Adipocyte (in vitro differentiated cells): ENCODE data around the gene PRSS27.
A peak's percentile ranks its signal among the peaks of the same experiment; 100 is the strongest.
"Not testable (repeated sequence)": the region's sequence is repeated elsewhere in the genome, so short reads cannot be mapped to it uniquely, and the experiment has no call there.

Experiments used
- DNase-seq: peaks from one replicate; pipeline ENCODE4 v3.0.0-alpha.2; 2015; ENCODE audit warnings: low read depth
- H3K27me3 ChIP-seq: replicated peaks from 2 replicates; pipeline ENCODE4 v1.7.0; 2013; ENCODE audit warnings: mild to moderate bottlenecking, low read length, moderate library complexity; ENCODE audit not compliant: control insufficient read depth, insufficient read depth
- H3K36me3 ChIP-seq: 2 replicates; pipeline ENCODE4 v1.7.0; 2013; ENCODE audit warnings: low read length, mild to moderate bottlenecking, moderate library complexity; ENCODE audit not compliant: control insufficient read depth, insufficient read depth, severe bottlenecking
- H3K4me1 ChIP-seq: 2 replicates; pipeline ENCODE4 v1.7.0; 2013; ENCODE audit warnings: mild to moderate bottlenecking, low read length, moderate library complexity; ENCODE audit not compliant: control insufficient read depth, insufficient read depth
- H3K4me3 ChIP-seq: 2 replicates; pipeline ENCODE4 v1.7.0; 2013; ENCODE audit warnings: mild to moderate bottlenecking, low read length, moderate library complexity
- H3K9ac ChIP-seq: 2 replicates; pipeline ENCODE4 v1.7.0; 2013; ENCODE audit warnings: mild to moderate bottlenecking, low read length, moderate library complexity
- H3K9me3 ChIP-seq: 2 replicates; pipeline ENCODE4 v1.7.0; 2013; ENCODE audit warnings: mild to moderate bottlenecking, low read length, moderate library complexity; ENCODE audit not compliant: control insufficient read depth

Gene PRSS27

DNA sequence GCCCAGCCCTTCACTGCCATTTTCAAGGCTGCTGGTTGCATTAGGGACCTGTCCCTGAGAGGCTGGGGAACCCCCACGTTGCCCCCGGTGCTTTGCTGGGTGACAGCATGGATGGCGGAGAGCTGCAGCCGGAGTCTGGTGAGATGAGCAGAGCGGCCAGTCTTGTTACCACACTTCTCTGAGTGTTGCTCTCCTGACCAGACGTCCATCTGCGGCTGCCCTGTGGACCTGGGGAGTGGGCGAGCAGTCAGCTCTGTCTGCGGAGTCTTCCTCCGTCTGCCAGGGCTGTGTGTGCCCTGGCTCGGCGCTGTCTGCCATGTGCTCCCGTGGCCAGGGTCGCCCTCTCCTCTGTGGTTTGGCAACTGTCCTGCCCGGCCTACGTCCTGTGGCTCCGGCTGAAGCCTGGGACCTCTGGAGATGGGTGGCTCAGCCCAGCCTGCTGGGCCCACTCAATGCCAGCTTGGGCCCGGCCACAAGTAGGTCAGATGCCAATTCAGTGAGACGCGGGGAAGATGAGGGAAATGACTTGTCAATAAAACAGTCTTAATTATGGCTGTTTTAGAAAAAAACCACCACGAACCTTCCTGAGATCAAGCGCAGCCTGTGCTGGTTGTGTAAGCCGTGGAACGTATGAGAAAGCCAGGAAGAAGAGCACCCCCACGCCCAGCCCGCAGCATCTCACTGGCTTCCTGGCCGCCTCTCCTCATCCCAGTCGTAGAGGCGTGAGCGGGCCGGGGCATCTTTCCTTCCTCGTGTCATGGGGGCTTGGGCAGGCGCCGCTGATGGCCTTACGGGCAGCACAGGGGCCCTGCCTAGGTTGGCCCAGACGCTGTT is 29.8 kb downstream of the PRSS27 start:
- Histone ChIP-seq H3K9ac (no peak overlapping the region), H3K27me3 (no peaks in the 10 kb centered on the region), H3K9me3 (no peaks in the 10 kb centered on the region), H3K4me1 (peaks cover 9% of the 10 kb centered on the region), H3K36me3 (peaks cover 6% of the 10 kb centered on the region), H3K4me3 (no peak overlapping the region)
- DNase-seq: no peak

GRCh38 chr16:2689422-2689821 is 30.6 kb downstream of the PRSS27 start:
- not testable (repeated sequence) for H3K36me3 ChIP-seq, H3K4me1 ChIP-seq, DNase-seq, H3K9ac ChIP-seq, H3K9me3 ChIP-seq, H3K27me3 ChIP-seq, H3K4me3 ChIP-seq

DNA sequence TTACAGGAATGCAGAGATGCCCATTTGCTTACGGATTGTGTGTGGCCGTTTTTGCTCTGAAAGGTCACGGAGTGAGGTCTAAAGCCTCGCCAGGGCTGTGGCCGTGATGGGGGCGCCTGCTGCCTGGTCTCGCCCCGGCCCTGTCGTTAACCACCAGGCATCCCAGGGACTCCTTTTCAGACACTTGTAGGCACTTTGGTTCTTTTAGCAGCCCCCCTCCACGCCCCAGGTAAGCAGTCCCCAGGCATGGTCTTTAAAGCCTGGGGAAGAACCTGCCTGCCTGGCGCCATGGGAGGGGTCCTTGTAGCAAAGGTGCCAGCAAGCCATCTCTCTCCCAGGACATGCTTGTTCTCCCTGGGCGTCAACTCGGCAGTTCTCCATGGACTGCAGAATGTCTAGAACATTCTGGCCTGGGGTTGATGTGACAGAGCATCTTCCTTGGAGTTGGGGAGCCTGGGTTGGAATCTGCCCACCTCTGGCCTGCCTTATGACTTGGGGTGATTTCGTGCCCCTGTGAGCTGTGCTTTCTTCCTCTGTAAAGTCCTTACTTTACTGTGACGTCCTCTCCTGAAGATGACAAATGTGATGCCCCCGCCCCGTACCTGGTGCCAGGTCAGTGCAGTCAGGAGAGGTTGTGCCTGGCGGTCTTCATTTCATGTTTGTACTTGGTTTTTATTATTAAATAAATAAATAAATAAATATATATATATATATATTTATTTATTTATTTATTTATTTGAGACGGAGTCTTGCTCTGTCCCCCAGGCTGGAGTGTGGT is 32.3 kb downstream of the PRSS27 start:
- peaks cover 6% of the 10 kb centered on the region for H3K36me3 ChIP-seq
- peaks cover 9% of the 10 kb centered on the region for H3K4me1 ChIP-seq
- no peak for DNase-seq
- H3K4me3 ChIP-seq: no peak overlapping the region
- no peaks in the 10 kb centered on the region for H3K9me3 ChIP-seq
- no peak overlapping the region for H3K9ac ChIP-seq
- no peaks in the 10 kb centered on the region for H3K27me3 ChIP-seq

DNA sequence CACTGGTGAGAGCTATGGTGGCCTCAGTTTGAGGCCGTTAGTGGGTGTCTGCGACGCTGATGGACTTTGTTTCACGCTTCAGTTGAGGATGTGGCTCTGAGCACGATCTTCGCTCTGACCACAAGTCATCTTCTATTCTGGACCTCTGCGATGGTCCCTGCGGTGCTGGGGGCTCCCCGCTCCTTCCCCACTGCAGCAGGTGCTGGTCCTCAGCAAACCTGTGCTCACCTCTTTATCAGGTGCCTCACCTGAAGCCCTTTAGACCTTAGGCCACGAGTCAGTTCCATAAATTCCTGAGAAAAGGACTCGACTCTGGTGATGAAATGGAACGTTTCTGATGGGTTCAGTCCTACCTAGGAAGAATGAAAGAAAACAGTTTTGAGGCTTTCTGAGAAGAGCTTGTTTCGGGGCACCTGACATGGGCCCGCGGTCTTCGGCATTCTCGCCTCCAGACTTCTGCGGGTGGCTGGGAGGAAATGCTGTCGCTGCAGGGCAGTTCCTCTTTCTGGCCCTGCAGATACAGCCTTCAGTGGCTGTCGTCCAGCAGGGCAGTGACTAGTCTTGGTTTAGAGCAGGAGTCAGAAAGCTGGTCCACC is 33.0 kb downstream of the PRSS27 start:
- H3K9ac ChIP-seq: no peak overlapping the region
- no peaks in the 10 kb centered on the region for H3K27me3 ChIP-seq
- H3K9me3 ChIP-seq: no peaks in the 10 kb centered on the region
- H3K36me3 ChIP-seq: peaks cover 6% of the 10 kb centered on the region
- H3K4me1 ChIP-seq: peaks cover 4% of the 10 kb centered on the region
- no peak for DNase-seq
- H3K4me3 ChIP-seq: no peak overlapping the region

DNA sequence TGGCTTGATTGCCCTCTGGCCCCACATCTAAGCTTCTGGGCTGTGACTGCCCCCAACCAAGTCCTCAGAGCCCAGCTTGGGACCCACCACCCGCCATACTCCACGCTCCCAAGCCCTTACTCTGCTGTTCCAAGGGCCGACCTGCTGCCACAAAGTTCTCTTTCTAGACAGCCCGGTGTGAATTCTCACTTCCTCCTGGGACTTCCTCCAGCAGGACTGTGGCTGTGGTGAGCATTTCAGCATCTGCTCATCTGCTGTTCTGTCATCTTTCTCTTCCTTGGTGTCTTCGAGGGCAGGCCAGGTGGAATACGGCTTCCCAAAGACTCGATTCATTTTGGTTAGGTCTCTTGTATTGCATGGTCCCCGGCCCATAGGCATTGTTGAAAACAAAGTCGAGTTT is 33.9 kb downstream of the PRSS27 start:
- not testable (repeated sequence) for H3K36me3 ChIP-seq, H3K9me3 ChIP-seq, H3K4me1 ChIP-seq, DNase-seq, H3K9ac ChIP-seq, H3K27me3 ChIP-seq, H3K4me3 ChIP-seq

GRCh38 chr16:2683041-2683440 is 37.0 kb downstream of the PRSS27 start:
- not testable (repeated sequence) for H3K36me3 ChIP-seq, H3K9me3 ChIP-seq, H3K27me3 ChIP-seq, H3K4me1 ChIP-seq
- Histone ChIP-seq H3K9ac (peak overlapping the region; percentile 98), H3K4me3 (peak overlapping the region; percentile 96)
- DNase-seq: peak; percentile 45

- Histone ChIP-seq H3K9me3 (no peaks in the 10 kb centered on the region), H3K9ac (peak within 1 kb of the TSS; percentile 98), H3K4me3 (peak within 1 kb of the TSS; percentile 96), H3K36me3 (no peaks in the 10 kb centered on the region), H3K4me1 (peaks cover 8% of the 10 kb centered on the region), H3K27me3 (no peaks in the 10 kb centered on the region)
- peak; percentile 99 for DNase-seq
Measured at GRCh38 chr16:2682209-2683021, 37.6 kb downstream of the PRSS27 start, which contains the start of gene KCTD5. TSS of gene KCTD5 (plus strand) at chr16:2682523. CDS start at chr16:2682549, 26 bp downstream.

DNA sequence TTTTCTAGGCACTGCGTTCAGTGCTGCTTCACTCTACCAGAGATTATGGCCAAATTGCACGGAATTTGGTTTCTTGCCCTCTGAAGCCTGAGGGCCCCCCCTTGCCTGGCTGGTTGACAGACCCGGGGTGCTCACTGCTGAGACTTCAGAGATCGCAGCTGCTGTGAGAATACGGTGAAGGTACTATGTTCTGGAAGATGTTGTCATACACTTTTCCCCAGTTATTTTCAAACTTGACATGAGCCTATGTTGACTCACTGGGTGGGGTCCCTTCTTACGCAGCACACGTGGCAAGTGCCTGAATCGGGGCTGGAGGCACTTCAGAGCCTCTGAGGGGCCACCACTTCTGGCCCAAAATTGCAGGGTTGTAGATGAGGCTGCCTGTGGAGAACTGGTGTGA is 39.7 kb downstream of the PRSS27 start:
- H3K4me3 ChIP-seq, H3K9me3 ChIP-seq, H3K9ac ChIP-seq, H3K27me3 ChIP-seq, H3K36me3 ChIP-seq, H3K4me1 ChIP-seq, DNase-seq: not testable (repeated sequence)

- not testable (repeated sequence) for DNase-seq, H3K9me3 ChIP-seq, H3K9ac ChIP-seq, H3K27me3 ChIP-seq, H3K4me1 ChIP-seq, H3K36me3 ChIP-seq, H3K4me3 ChIP-seq
Measured at GRCh38 chr16:2679902-2680301, 40.1 kb downstream of the PRSS27 start.

GRCh38 chr16:2678206-2678965 is 41.6 kb downstream of the PRSS27 start:
- H3K4me1 ChIP-seq: peaks cover 13% of the 10 kb centered on the region
- H3K27me3 ChIP-seq, DNase-seq, H3K4me3 ChIP-seq, H3K36me3 ChIP-seq, H3K9me3 ChIP-seq, H3K9ac ChIP-seq: not testable (repeated sequence)
